Liver (tissue), 9 donors: ENCODE results near the gene CCDC40. TPM values are rescaled to one million over a fixed set of nuclear protein-coding genes. Genes with fewer than 3 reads are reported as not detected.

Experiments used
- DNase-seq: peaks from one replicate; pipeline ENCODE4 v3.0.0-alpha.2; 2017; ENCODE audit warnings: low spot score
- H3K27ac ChIP-seq, 2 donors: one replicate each; pipeline ENCODE4 v1.7.0; 2013; ENCODE audit warnings: inconsistent platforms in 2 of 2, low read length in 2 of 2, control low read depth in 1 of 2, low read depth in 1 of 2, mild to moderate bottlenecking in 1 of 2
- H3K27me3 ChIP-seq, 4 donors: one replicate each; pipeline versions ENCODE4 v1.6.1 to v1.7.0; 2013; ENCODE audit warnings: low read length in 3 of 4, inconsistent platforms in 1 of 4, mild to moderate bottlenecking in 1 of 4, moderate library complexity in 1 of 4; ENCODE audit not compliant: control insufficient read depth in 4 of 4, insufficient read depth in 4 of 4
- H3K36me3 ChIP-seq, 4 donors: one replicate each; pipeline versions ENCODE4 v1.6.1 to v1.7.0; 2013; ENCODE audit warnings: low read length in 3 of 4, mild to moderate bottlenecking in 3 of 4, low read depth in 1 of 4, moderate library complexity in 1 of 4; ENCODE audit not compliant: control insufficient read depth in 4 of 4, insufficient read depth in 3 of 4
- H3K4me1 ChIP-seq, 4 donors: one replicate each; pipeline versions ENCODE4 v1.6.1 to v1.7.0; 2013; ENCODE audit warnings: low read length in 3 of 4, mild to moderate bottlenecking in 3 of 4, moderate library complexity in 1 of 4; ENCODE audit not compliant: control insufficient read depth in 4 of 4, insufficient read depth in 4 of 4
- H3K4me3 ChIP-seq, 3 donors: one replicate each; pipeline versions ENCODE4 v1.6.1 to v1.7.0; 2013; ENCODE audit warnings: low read length in 3 of 3, control low read depth in 1 of 3, low read depth in 1 of 3, mild to moderate bottlenecking in 1 of 3
- H3K9ac ChIP-seq, 2 donors: one replicate each; pipeline ENCODE4 v1.7.0; 2013; ENCODE audit warnings: low read length in 2 of 2, mild to moderate bottlenecking in 2 of 2, moderate library complexity in 2 of 2, control low read depth in 1 of 2, low read depth in 1 of 2
- H3K9me3 ChIP-seq, 4 donors: one replicate each; pipeline versions ENCODE4 v1.6.1 to v1.7.0; 2013; ENCODE audit warnings: low read length in 3 of 4; ENCODE audit not compliant: control insufficient read depth in 4 of 4
- EGR1 ChIP-seq, 2 donors: IDR thresholded peaks; 2 replicates each; pipeline ENCODE4 v1.6.1; 2016 to 2018; ENCODE audit warnings: antibody characterized with exemption in 2 of 2, low read depth in 2 of 2
- FOXA1 ChIP-seq: IDR thresholded peaks from 2 replicates; pipeline ENCODE4 v1.6.1; 2016; ENCODE audit warnings: antibody characterized with exemption
- FOXA2 ChIP-seq: IDR thresholded peaks from 2 replicates; pipeline ENCODE4 v1.6.1; 2016; ENCODE audit warnings: antibody characterized with exemption
- GABPA ChIP-seq, 2 donors: IDR thresholded peaks in 1 of 2; conservative IDR thresholded peaks in 1 of 2; 2 replicates each; pipeline ENCODE4 v1.6.1; 2016; ENCODE audit warnings: antibody characterized with exemption in 2 of 2, mild to moderate bottlenecking in 1 of 2, moderate library complexity in 1 of 2
- HNF4A ChIP-seq, 2 donors: conservative IDR thresholded peaks; 2 replicates each; pipeline ENCODE4 v1.6.1; 2016; ENCODE audit warnings: antibody characterized with exemption in 2 of 2, mild to moderate bottlenecking in 2 of 2
- HNF4G ChIP-seq: IDR thresholded peaks from 2 replicates; pipeline ENCODE4 v1.6.1; 2016; ENCODE audit warnings: antibody characterized with exemption
- NR2F2 ChIP-seq: IDR thresholded peaks from 2 replicates; pipeline ENCODE4 v1.6.1; 2016; ENCODE audit warnings: antibody characterized with exemption
- RAD21 ChIP-seq, 2 donors: IDR thresholded peaks; 2 replicates each; pipeline ENCODE4 v1.6.1; 2016; ENCODE audit warnings: antibody characterized with exemption in 2 of 2, mild to moderate bottlenecking in 2 of 2
- RXRA ChIP-seq, 2 donors: IDR thresholded peaks; 2 replicates each; pipeline ENCODE4 v1.6.1; 2017 to 2018; ENCODE audit warnings: antibody characterized with exemption in 2 of 2, mild to moderate bottlenecking in 1 of 2
- SP1 ChIP-seq: IDR thresholded peaks from 2 replicates; pipeline ENCODE4 v1.6.1; 2018; ENCODE audit warnings: antibody characterized with exemption, mild to moderate bottlenecking
- TAF1 ChIP-seq: conservative IDR thresholded peaks from 2 replicates; pipeline ENCODE4 v1.6.1; 2016; ENCODE audit warnings: antibody characterized with exemption, mild to moderate bottlenecking
- YY1 ChIP-seq: IDR thresholded peaks from 2 replicates; pipeline ENCODE4 v1.6.1; 2016; ENCODE audit warnings: antibody characterized with exemption, mild to moderate bottlenecking
- WGBS: extraction: QIAGEN DNeasy Blood & Tissue Kit; methylation state at CpG from one replicate; pipeline ENCODE4 v1.1.7; 2013; 5-methylcytosine and 5-hydroxymethylcytosine counted together
- polyA plus RNA-seq, 2 donors: library from polyadenylated mRNA; stranded (reverse) in 1 of 2; unstranded in 1 of 2; fragments of 200-250 nt in 1 of 2; fragments of >200 nt in 1 of 2; fragmentation: Nextera tagmentation in 1 of 2; extraction: Ambion mirVana in 1 of 2; gene quantifications; one replicate each; pipeline versions ENCODE4 v1.2.1 to v1.2.3, GENCODE V29; 2013 to 2015
- total RNA-seq, 2 donors: library from RNA; depleted of rRNA; stranded (reverse); fragments of >200 nt; gene quantifications; one replicate each; pipeline ENCODE4 v1.2.3, GENCODE V29; 2014
- TF ChIP-seq, protein P1 (sequence below): IDR thresholded peaks from 2 replicates; pipeline ENCODE4 v1.6.1; 2016; ENCODE audit warnings: antibody characterized with exemption
- TF ChIP-seq, protein P2 (sequence below): IDR thresholded peaks from 2 replicates; pipeline ENCODE4 v1.6.1; 2016; ENCODE audit warnings: antibody characterized with exemption
- TF ChIP-seq, protein P3 (sequence below): fragments of 150-350 bp; IDR thresholded peaks from 2 replicates; pipeline ENCODE4 v1.5.1; 2017; ENCODE audit warnings: improper control_type of control experiment, low read depth, low read length; ENCODE audit not compliant: missing input control
- TF ChIP-seq, protein P4 (sequence below): IDR thresholded peaks from 2 replicates; pipeline ENCODE4 v1.6.1; 2016; ENCODE audit warnings: antibody characterized with exemption, mild to moderate bottlenecking
- TF ChIP-seq, protein P5 (sequence below): IDR thresholded peaks from 2 replicates; pipeline ENCODE4 v1.6.1; 2016; ENCODE audit warnings: antibody characterized with exemption
- donor health status: healthy.
- donor health status: healthy.
- donor health status: healthy.
- donor health status: healthy.
- donor health status: healthy.

CCDC40 gene
- total and polyA plus RNA-seq, 4 donors = 0.60 to 3.0 (median 1.4) TPM

DNA sequence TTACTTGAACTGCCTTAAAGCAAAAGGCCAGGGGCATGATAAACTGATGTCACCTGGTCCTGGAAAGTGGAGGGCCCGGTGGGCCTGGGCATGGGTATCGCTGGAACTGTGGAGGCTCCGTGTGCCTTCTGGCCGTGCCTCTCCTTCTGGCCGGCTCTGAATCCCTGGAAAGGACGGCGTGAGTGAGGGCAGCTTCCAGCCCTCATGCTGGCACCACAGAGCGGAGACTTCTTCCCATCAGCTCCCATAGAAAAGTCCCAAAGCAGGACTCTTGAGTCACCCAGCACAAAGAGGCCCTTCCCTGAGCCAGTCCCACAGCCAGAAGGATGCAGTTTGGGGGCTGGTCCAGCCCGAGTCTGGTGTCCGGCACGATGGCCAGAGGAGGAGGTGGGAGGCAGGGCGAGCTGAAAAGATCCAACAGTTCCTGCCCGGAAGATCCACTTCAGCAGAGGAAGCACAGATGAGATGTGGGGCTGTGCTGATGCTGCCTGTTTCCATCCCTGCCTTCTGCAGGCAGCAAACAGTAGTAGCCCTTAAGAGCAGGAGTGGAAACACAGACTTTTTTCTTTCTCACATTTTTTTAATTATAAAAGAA is 72.7 kb downstream of the CCDC40 start:
- Histone ChIP-seq H3K4me3 (no peak overlapping the region), H3K9ac (no peak overlapping the region), H3K9me3 (no peaks in the 10 kb centered on the region), H3K27me3 (no peaks in the 10 kb centered on the region), H3K27ac (no peak overlapping the region), H3K36me3 (peaks cover 0 to 1% (median under 1%) of the 10 kb centered on the region in 4 donors), H3K4me1 (no peaks in the 10 kb centered on the region)
- no peak for DNase-seq
- TF ChIP-seq RAD21 (IDR thresholded peaks at IDR 0.05) = no peak
- no peak for TF ChIP-seq HNF4A (conservative IDR thresholded peaks at IDR 0.05)
- no peak for TF ChIP-seq FOXA1
- TF ChIP-seq, protein P1, sequence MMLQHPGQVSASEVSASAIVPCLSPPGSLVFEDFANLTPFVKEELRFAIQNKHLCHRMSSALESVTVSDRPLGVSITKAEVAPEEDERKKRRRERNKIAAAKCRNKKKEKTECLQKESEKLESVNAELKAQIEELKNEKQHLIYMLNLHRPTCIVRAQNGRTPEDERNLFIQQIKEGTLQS = no peak
- TF ChIP-seq, protein P2, sequence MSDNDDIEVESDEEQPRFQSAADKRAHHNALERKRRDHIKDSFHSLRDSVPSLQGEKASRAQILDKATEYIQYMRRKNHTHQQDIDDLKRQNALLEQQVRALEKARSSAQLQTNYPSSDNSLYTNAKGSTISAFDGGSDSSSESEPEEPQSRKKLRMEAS = no peak
- no peak for TF ChIP-seq SP1
- TF ChIP-seq HNF4G = no peak
- TF ChIP-seq, protein P3, sequence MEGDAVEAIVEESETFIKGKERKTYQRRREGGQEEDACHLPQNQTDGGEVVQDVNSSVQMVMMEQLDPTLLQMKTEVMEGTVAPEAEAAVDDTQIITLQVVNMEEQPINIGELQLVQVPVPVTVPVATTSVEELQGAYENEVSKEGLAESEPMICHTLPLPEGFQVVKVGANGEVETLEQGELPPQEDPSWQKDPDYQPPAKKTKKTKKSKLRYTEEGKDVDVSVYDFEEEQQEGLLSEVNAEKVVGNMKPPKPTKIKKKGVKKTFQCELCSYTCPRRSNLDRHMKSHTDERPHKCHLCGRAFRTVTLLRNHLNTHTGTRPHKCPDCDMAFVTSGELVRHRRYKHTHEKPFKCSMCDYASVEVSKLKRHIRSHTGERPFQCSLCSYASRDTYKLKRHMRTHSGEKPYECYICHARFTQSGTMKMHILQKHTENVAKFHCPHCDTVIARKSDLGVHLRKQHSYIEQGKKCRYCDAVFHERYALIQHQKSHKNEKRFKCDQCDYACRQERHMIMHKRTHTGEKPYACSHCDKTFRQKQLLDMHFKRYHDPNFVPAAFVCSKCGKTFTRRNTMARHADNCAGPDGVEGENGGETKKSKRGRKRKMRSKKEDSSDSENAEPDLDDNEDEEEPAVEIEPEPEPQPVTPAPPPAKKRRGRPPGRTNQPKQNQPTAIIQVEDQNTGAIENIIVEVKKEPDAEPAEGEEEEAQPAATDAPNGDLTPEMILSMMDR = no peak
- TF ChIP-seq, protein P4, sequence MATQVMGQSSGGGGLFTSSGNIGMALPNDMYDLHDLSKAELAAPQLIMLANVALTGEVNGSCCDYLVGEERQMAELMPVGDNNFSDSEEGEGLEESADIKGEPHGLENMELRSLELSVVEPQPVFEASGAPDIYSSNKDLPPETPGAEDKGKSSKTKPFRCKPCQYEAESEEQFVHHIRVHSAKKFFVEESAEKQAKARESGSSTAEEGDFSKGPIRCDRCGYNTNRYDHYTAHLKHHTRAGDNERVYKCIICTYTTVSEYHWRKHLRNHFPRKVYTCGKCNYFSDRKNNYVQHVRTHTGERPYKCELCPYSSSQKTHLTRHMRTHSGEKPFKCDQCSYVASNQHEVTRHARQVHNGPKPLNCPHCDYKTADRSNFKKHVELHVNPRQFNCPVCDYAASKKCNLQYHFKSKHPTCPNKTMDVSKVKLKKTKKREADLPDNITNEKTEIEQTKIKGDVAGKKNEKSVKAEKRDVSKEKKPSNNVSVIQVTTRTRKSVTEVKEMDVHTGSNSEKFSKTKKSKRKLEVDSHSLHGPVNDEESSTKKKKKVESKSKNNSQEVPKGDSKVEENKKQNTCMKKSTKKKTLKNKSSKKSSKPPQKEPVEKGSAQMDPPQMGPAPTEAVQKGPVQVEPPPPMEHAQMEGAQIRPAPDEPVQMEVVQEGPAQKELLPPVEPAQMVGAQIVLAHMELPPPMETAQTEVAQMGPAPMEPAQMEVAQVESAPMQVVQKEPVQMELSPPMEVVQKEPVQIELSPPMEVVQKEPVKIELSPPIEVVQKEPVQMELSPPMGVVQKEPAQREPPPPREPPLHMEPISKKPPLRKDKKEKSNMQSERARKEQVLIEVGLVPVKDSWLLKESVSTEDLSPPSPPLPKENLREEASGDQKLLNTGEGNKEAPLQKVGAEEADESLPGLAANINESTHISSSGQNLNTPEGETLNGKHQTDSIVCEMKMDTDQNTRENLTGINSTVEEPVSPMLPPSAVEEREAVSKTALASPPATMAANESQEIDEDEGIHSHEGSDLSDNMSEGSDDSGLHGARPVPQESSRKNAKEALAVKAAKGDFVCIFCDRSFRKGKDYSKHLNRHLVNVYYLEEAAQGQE = no peak
- no peak for TF ChIP-seq TAF1
- no peak for TF ChIP-seq NR2F2
- 95% methylated on average over 13 of the region's 13 CpGs for WGBS

DNA sequence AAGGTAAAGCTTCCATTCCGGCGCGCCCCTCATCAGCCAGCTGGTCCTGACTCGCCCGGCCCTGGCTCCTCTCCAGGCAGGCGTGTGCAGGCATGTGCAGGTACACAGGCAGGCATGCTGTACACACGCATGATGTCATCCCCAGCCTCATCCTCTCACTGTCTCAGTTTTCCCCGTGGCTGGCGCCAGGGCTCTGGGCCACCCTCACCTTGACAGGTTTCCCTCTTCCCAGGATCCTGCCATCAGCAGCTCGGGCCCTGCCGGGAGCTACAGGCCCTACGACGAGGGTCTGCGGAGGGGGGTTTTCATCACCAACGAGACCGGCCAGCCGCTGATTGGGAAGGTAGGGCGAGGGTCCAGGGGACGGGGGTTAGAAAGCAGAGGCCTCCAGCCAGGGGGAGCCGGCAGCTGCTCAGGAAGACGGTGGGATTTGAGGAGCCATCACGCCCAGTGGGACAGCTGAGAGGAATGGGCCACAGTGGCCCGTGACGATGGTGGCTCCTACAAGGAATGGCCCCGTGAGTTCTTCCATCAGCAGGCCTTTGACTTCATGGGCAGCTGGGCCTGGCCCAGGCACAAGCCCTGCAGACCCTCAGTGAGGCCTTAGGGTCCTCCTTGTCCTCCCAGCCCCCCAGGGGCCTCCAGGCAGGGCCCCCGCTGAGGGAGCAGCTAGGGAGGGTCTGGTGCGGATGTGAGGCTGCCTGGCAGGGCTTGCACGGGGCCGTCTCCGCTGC is 73.4 kb downstream of the CCDC40 start:
- H3K27me3 ChIP-seq = no peaks in the 10 kb centered on the region
- H3K4me1 ChIP-seq = no peaks in the 10 kb centered on the region
- H3K27ac ChIP-seq = no peak overlapping the region
- H3K36me3 ChIP-seq = peaks cover 0 to 3% (median under 1%) of the 10 kb centered on the region in 4 donors
- H3K9me3 ChIP-seq = no peaks in the 10 kb centered on the region
- DNase-seq = no peak
- WGBS = 91% methylated on average over 30 of the region's 30 CpGs
- TF ChIP-seq FOXA1 = no peak
- no peak for TF ChIP-seq RXRA (IDR thresholded peaks at IDR 0.05)
- TF ChIP-seq, protein P5, sequence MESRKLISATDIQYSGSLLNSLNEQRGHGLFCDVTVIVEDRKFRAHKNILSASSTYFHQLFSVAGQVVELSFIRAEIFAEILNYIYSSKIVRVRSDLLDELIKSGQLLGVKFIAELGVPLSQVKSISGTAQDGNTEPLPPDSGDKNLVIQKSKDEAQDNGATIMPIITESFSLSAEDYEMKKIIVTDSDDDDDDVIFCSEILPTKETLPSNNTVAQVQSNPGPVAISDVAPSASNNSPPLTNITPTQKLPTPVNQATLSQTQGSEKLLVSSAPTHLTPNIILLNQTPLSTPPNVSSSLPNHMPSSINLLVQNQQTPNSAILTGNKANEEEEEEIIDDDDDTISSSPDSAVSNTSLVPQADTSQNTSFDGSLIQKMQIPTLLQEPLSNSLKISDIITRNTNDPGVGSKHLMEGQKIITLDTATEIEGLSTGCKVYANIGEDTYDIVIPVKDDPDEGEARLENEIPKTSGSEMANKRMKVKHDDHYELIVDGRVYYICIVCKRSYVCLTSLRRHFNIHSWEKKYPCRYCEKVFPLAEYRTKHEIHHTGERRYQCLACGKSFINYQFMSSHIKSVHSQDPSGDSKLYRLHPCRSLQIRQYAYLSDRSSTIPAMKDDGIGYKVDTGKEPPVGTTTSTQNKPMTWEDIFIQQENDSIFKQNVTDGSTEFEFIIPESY = no peak
- TF ChIP-seq HNF4G = no peak
- TF ChIP-seq YY1 = no peak
- TF ChIP-seq HNF4A (conservative IDR thresholded peaks at IDR 0.05) = no peak
- TF ChIP-seq FOXA2 = no peak
- TF ChIP-seq EGR1 (IDR thresholded peaks at IDR 0.05; ENCODE audit: low read depth in 2 of 2) = no peak
- TF ChIP-seq TAF1 = no peak
- no peak for TF ChIP-seq NR2F2
- no peak for TF ChIP-seq GABPA (IDR thresholded peaks at IDR 0.05 in 1 of 2, conservative IDR thresholded peaks at IDR 0.05 in 1 of 2)
- TF ChIP-seq, protein P1 = no peak
- TF ChIP-seq, protein P4 = no peak
- H3K4me3 ChIP-seq = no peak overlapping the region
- no peak overlapping the region for H3K9ac ChIP-seq
